ENCODE data around the gene HYAL2. TPM values are rescaled to one million over a fixed set of nuclear protein-coding genes. Genes with fewer than 3 reads are reported as not detected.
A peak's percentile ranks its signal among the peaks of the same experiment; 100 is the strongest.

HYAL2 gene
- polyA plus RNA-seq, 3 donors, result 18.3 to 25.8 (median 18.9) TPM

DNA sequence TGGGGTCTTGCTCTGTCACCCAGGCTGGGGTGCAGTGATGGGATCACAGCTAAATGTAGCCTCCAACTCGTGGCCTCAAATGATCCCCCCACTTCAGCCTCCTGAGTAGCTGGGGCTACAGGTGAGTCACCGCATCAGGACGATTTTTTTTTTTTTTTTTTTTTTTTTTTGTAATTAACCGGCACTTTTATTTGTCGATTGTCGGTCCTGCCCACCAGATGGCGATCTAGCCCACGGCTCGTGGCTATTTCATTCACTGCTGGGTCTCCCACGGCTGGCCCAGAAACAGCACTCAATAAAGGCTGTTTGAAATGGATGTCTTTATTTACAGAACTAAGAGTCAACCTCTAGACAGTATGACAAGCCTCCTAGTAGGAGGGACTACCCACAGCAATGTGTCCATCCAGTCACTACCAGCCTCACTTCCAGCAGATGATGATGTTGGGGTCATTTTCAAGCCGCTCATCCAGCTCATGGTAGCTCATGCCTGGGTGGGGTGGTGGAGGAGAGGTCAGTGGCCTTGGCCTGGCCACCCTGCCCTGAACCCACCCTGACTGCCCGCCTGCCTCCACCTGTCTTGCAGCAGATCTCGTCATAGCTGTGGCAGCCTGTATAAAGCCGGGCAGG lies 24.8 kb upstream of the HYAL2 start:
- peak overlapping the region in 2 of 7 donors; percentile 65 to 80 for H3K27ac Mint-ChIP-seq
- H3K27me3 Mint-ChIP-seq (ENCODE audit: low read depth in 3 of 3), result no peaks in the 10 kb centered on the region

More for the DNA sequence above, 24.8 kb upstream of the HYAL2 start:
- peak; percentile 71 to 81 (median 79) for DNase-seq
- H3K4me3 Mint-ChIP-seq, result no peak overlapping the region
- Histone ChIP-seq H3K36me3 (replicated peaks in 1 of 2; ENCODE audit: control insufficient read depth in 1 of 2, insufficient read depth in 2 of 2, low read length in 2 of 2) (peaks cover 9 to 16% of the 10 kb centered on the region in 2 donors), H3K27me3 (ENCODE audit: control insufficient read depth in 2 of 2, insufficient read depth in 2 of 2, low read length in 2 of 2) (no peaks in the 10 kb centered on the region), H3K4me1 (ENCODE audit: control insufficient read depth in 1 of 2, insufficient read depth in 2 of 2, low read length in 2 of 2) (peaks cover 54 to 75% of the 10 kb centered on the region in 2 donors), H3K79me2 (ENCODE audit: insufficient read depth, low read length) (peaks cover 40% of the 10 kb centered on the region), H3K4me2 (replicated peaks; ENCODE audit: extremely low read depth, low read length, poor library complexity, severe bottlenecking) (no peak overlapping the region), H2AFZ (ENCODE audit: insufficient read depth, low read depth, low read length, poor library complexity, severe bottlenecking) (no peak overlapping the region), H3K4me3 (replicated peaks in 1 of 3; ENCODE audit: low read depth in 2 of 3, low read length in 3 of 3) (no peak overlapping the region), H3K9me3 (replicated peaks in 1 of 2; ENCODE audit: control insufficient read depth in 1 of 2, insufficient read depth in 1 of 2, low read length in 2 of 2) (no peaks in the 10 kb centered on the region), H4K20me1 (ENCODE audit: insufficient read depth, low read length) (peaks cover 30% of the 10 kb centered on the region), H3K27ac (ENCODE audit: low read depth in 1 of 2, low read length in 2 of 2) (no peak overlapping the region), H3K9ac (ENCODE audit: insufficient read depth, low read length, poor library complexity, severe bottlenecking) (no peak overlapping the region)
- TF ChIP-seq CTCF (IDR thresholded peaks at IDR 0.05), result peak; percentile 72
- WGBS (ENCODE audit: insufficient coverage), result 100% methylated on average over 3 of the region's 14 CpGs
- H3K4me1 Mint-ChIP-seq, result peaks cover 73% of the 10 kb centered on the region
- H3K9me3 Mint-ChIP-seq, result no peaks in the 10 kb centered on the region
- peaks cover 20 to 22% of the 10 kb centered on the region in 2 donors for H3K36me3 Mint-ChIP-seq
- intact Hi-C loops (cut with micrococcal nuclease), result loop anchor here (2.0 to 5.0 kb wide), 2 partner anchors 200 to 202 kb away; no protein-coding TSS in a partner anchor

Measured in CD14-positive monocyte (primary cell).